Stimulated activated CD8-positive, alpha-beta memory T cell treated with anti-CD3 and anti-CD28 coated beads, Interleukin-4, amount 100 ng/mL, for 1 hour (primary cell): ENCODE measurements around the gene CACNA2D1.

Experiments used
- DNase-seq, 2 donors: peaks; one replicate each; pipeline ENCODE4 v3.0.0-alpha.2; 2020; ENCODE audit warnings: low read depth in 2 of 2, low spot score in 1 of 2

Gene CACNA2D1

DNA sequence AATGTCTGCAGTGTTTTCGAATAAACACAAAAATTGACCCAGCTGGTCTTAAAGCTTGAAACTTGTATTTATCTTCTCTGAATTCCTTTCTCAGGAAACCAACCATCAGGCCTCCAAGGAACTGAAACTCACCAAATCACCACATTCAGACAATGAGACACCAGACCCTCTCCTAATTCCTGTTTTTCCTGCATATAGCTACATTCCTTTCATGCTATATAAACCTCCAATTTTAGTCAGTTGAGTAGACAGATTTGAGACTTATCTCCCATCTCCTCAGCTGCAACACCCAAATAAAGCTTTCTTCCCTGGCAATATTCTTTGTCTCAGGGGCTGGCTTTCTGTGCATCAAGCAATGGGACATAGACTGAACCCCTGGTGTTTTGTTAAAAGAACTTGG, 317.0 kb downstream of the CACNA2D1 start:
- no peak for DNase-seq

- no peak for DNase-seq
Measured at GRCh38 chr7:82124445-82124844, 319.1 kb downstream of the CACNA2D1 start.

DNA sequence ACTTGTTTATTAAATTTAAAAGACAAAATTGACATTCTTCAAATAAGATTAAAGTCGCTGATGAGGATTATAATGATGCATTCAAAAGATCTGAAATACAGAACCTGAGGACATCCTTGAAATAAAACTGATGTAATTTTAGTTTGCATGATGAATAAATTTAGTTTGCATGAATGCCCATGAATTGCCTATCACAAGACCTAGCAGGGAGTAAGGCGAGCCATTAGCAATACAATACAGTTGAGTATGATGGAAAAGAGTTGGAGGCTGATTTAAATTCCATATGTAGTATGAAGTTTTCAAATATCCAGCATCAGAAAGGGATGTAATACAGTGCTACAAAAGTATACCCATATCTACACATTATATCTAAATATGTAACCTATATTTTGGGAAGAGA, 321.3 kb downstream of the CACNA2D1 start:
- DNase-seq: no peak

- DNase-seq: no peak
Measured at GRCh38 chr7:82114237-82114636, 329.3 kb downstream of the CACNA2D1 start.

DNA sequence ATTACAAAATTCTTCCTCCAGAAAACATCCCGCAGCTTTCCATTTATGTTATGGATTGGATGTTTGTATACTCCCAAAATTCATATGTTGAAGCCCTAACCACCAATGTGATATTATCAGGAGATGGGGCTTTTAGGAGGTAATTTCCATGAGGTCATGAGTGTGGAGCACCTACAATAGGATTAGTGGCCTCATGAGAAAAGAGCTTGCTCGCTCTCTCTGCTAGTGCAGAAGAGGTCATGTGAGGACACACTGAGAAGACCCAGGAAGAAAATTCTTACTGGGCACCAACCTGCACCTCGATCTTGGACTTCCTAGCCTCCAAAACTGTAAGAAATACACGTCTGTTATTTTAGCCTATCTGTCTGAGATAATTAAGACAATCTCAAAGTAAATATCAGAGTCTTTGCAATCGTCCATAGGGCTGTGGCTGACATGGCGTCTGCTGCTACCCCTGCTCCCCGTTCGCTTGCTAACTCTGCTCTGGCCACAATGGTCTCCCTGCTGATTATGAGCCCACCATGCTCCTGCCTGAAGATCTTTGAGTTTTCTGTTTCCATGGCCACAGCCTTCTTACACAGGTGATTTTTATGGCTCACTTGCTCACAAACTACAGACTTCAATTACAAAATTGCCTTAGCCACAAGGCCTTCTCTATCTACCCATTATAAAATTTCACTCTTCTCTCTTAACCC, 333.3 kb downstream of the CACNA2D1 start:
- DNase-seq: no peak

DNA sequence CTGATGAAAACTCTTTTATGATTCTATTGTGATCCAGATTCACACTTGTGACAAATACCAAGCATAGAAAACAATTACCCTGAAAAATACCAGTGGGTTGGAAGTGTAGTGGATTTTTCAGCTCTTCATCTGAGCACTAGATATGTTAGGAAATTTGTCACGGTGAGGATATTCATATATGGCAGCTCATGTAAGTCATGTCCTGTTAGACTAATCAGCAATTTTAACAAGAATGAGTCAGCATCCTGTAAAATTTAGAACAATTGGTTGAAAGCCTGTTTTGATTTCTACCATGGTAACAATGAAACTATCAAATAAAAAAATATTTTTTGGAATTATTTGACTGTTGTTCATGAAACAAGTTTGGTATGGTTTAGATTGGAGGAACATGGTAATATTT, 334.3 kb downstream of the CACNA2D1 start:
- DNase-seq: no peak

DNA sequence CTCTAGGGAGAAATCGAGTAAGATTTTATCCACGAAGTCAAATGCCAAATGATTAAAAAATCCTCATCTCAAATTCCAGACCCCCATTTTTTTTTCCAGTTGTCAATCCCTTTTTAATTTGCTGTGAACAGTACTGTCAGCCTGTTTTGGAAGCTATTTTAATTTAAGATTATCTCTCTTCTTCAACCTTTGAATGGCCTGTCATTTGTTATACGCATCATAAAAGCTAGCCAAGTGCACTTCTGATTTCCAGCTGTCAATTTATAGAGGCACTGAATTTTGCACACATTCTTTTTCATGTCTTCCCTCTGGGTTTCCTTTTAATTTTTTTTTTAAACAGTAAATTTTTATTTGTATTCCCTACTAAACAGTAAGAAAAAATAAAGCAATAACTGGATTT, 337.4 kb downstream of the CACNA2D1 start:
- DNase-seq: no peak

DNA sequence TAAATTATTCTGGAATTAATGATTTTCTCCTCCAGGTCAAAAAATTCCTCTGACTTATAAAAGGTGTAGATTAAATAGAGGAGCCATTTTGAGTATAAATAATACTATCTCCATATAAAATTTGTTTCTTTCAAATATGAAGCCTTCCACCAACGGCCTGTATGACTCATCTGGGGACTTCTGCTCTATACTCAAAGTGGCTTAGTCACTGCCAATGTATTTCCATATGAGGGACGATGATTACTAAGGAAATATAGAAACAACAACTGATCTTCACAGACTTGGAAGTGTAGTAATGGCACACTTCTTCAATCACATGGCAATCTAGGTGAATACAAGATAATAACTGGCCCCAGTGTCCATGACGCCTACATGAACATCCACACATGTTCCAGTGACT, 338.1 kb downstream of the CACNA2D1 start:
- no peak for DNase-seq

DNA sequence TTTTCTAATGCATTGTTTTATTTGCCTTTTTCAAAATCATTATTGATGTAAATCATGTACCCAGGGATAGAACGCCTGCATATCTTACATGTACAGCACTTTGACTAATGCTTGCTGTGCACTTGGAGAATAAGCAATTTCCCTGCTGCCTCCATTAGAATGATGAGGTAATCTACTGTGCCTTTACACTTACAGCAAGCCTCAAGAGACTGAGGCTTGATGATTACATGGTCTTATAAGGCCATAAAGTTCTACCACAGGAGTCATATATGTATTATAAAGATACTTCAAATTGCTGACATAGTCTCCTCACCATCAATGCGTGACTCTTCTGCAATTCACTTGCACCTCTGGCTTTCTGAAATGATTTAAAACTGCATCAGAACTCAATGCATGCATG, 345.2 kb downstream of the CACNA2D1 start:
- no peak for DNase-seq

DNA sequence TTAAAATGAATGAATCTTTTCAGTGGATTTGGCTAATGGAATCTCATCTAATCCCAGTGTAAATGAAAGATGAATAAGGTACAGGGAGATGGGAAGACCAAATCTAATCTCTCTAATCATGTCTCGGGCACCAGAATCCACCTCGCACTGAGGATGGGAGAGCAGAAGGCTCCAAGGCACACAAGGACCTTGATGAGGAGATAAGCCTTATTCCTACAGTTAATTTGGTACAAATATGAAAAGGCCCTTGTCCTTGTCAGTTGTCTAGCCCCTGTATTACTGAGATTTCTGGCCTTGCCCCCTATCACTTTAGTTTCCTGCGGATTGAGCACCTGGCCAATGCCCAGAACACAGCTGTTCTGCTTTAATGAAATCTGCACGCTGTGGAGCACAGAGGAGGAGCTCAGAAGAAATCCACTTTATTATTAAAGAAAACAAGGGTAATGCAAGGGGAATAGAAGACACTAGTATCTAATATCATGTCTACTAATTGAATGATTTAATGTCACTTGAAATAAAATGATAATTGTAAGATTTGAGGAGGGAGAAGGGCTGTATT, 352.4 kb downstream of the CACNA2D1 start:
- DNase-seq: no peak

DNA sequence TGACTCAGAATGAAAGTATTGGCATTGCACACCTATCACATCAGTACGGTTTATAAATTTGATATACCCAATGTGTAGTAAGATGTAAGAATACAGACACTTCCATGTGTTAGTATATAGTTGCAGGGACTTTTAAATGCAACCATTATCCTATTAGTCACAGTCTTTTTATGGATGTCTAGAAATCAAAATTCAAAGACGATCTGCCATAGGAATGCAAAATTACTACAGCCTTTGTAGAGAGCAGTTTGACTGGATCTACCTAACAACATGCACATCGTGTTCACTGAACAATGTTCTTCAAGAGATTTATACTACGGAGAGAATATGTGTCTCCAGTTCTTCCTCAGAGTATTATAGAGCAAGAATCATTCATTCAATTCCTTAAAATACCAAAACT, 356.5 kb downstream of the CACNA2D1 start:
- DNase-seq: no peak

DNA sequence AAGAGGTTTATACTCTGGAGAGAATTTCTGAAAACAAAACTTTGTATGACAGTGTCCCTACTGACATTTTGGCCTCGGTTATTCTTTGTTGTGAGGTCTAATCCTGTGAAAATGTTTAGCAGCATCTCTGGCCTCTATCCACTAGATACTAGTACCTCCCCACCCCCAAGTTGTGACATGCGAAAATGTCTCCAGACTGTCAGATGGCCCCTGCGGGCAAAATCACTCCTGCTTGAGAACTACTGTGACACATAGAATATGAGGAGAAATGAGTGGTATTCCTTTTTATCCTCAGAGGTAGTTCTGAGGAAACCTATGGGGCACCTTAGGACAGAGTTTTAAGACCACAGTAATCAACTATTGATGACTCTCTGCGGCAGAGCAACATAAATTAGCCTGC, 358.5 kb downstream of the CACNA2D1 start:
- no peak for DNase-seq

- DNase-seq: no peak
Measured at GRCh38 chr7:82081644-82082224, 361.8 kb downstream of the CACNA2D1 start.

- DNase-seq: no peak
Measured at GRCh38 chr7:82080254-82080927, 363.2 kb downstream of the CACNA2D1 start.

DNA sequence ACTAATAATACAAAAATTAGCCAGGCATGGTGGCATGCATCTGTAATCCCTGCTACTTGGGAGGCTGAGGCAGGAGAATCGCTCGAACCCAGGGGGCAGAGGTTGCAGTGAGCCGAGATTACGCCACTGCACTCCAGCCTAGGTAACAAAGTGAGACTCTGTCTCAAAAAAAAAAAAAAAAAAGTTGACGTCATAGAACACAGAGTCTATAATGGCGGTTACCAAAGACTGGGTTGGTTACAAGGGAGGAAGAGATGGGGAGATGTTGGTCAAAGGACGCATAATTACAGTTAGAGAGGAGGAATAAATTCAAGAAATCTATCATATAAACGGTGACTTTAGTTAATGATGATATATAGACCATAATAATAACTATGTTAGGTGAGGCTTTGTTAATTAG, 364.1 kb downstream of the CACNA2D1 start:
- DNase-seq: no peak

GRCh38 chr7:82078807-82079206, 364.8 kb downstream of the CACNA2D1 start:
- DNase-seq: no peak

DNA sequence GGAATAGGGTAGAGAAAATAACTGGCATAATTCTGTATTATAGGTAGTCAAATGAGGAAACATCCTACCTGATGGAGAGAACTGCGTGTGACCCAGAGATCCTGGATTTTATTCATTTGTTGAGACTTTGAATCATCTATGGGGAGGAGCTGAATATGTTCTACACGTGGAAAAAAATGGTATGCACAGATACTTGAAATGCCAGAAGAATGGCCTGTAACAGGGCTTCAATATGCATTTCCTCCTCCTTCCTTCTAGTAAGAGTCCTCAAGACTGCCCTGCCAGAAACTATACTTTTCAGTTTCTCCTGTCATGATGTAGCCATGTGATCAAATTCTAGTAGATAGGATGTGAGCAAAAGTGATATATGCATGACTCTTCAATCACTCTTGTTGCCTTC, 372.1 kb downstream of the CACNA2D1 start:
- DNase-seq: no peak

DNA sequence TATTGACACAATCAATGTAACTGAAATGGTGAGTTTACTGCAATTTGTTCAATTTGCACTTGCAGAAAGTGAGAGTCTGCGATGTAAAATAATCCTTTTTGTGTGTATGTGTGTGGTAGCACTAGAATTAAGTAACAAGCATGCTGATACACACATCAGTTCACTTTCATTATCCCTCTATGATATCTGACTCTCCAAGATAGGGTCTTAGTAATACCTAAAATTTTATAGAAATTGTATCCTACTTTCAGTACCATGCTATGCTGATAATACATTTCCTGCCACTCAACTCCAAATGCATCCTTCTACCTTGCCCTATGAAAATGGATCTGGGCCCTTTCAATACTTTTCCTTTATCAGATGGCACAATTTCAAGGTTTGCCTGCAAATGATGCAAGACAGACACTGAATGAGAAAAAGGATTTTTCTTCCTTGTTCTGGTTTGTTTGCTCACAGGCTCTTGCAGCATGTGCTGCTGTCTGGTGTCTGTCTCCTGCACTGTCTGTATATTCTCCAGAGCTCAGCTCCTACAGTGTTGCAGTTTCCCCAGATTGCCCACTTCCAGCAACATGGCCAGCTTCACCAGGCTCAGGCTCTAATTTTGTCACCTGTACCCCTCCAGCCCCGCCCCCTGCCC, 375.8 kb downstream of the CACNA2D1 start:
- DNase-seq: no peak

GRCh38 chr7:82057476-82057875, 386.1 kb downstream of the CACNA2D1 start:
- DNase-seq: no peak

GRCh38 chr7:82056282-82056681, 387.3 kb downstream of the CACNA2D1 start:
- no peak for DNase-seq

DNA sequence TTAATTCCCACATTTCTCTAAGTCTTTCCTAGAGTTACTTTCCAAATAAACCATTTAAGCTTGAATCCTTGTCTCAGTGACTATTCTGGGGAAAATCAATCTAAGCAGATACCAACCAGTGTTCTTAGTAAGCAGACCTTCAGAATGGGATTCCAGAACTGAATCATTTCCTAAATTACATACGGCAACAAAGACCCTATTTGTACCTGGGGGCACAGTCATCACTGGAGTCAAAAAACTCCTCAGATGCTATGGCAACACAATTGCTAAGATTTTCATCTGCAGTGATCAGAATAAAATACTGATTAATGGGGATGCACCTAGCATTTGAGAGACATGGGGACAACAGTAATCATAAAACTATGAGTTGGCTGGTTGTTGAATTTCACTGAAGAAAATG, 389.0 kb downstream of the CACNA2D1 start:
- no peak for DNase-seq
